NCI-H187 (cell line): ENCODE data around the gene RAB23.
A peak's percentile ranks its signal among the peaks of the same experiment; 100 is the strongest.
"Not testable (repeated sequence)": the region's sequence is repeated elsewhere in the genome, so short reads cannot be mapped to it uniquely, and the experiment has no call there.

Experiments
- DNase-seq, 2 experiments: peaks; one replicate each; lab custom pipeline; 2025; lab: John Stamatoyannopoulos, UW

RAB23 gene

GRCh38 chr6:57221936-57222742 is at the start of gene RAB23:
Gene RAB23, minus strand, starts transcription at chr6:57222307. Its CDS starts 11,927 bp downstream, at chr6:57210380.
- DNase-seq = peak; percentile 55 to 66

DNA sequence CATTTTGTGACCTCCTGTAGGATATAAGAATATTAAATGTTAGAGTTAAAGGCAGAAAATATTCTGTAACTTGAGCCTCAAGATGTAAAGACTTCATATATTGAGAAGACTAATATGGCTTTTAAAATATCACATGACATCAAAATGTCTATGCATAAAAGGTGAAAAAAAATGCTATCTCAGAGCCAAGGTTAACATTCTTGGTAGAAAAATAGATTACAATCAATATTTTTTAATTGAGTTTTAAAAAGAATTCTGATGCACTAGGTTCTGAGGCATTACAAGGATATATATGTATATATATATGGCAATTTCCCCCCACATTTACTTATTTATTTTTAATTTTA is 46.2 kb upstream of the RAB23 start:
- no peak for DNase-seq

- DNase-seq = no peak
These were observed 45.6 kb upstream of the RAB23 start for GRCh38 chr6:57267586-57268293.

GRCh38 chr6:57265755-57266221 is 43.7 kb upstream of the RAB23 start:
- no peak for DNase-seq

GRCh38 chr6:57263739-57264138 is 41.6 kb upstream of the RAB23 start:
- no peak for DNase-seq

- DNase-seq = no peak
These were observed 41.0 kb upstream of the RAB23 start for GRCh38 chr6:57262901-57263694.

GRCh38 chr6:57262488-57262887 is 40.4 kb upstream of the RAB23 start:
- no peak for DNase-seq

DNA sequence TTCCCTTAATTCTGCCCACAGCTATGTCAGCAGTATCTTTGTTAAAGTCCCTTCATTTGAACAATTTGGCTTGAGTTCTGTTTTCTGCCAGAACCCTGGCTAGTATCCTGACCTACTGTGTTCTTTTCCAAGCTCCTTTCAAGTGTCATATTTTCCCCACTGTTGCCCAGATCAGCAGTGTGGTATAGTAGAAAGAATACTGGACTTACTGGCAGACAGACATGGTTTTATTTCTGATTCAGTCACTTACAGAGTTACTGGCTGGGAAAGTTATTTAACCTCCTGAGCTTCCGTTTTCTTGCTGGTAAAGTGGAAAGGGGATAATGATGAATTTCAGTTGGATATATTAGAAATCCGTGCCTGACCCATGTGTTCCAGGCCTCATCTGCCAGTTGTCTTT is 39.8 kb upstream of the RAB23 start:
- no peak for DNase-seq

GRCh38 chr6:57259064-57259463 is 37.0 kb upstream of the RAB23 start:
- DNase-seq = no peak

DNA sequence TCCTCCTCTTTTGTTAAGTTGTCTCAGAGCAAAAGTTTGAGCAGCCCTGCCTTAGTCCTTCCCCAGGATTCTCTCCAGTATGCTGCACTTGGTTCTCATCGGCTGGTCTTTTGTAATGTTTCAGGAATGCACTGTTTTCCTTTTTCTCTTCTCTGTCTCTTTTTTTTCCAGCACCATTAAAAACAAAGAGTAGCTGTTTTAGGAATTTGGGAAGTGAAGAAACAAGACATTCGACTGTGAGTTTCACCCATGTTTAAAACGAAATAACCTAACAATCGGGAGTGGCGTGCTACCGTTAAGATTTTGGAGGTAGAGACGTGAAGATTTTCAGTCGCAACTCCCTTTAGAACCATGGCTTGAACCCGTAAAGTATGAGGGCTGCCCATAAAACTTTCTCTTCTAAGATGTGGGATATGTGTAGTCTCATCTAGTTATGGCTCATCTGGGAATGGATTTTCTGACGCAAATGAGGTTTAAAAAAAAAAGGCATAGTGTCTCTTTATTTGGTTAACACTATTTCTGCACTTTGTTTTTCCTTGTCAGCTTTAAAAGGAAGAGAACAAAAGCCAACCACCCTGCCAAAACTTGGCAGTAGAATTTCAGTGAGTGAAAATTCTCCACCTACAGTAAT is 35.9 kb upstream of the RAB23 start:
- no peak for DNase-seq

DNA sequence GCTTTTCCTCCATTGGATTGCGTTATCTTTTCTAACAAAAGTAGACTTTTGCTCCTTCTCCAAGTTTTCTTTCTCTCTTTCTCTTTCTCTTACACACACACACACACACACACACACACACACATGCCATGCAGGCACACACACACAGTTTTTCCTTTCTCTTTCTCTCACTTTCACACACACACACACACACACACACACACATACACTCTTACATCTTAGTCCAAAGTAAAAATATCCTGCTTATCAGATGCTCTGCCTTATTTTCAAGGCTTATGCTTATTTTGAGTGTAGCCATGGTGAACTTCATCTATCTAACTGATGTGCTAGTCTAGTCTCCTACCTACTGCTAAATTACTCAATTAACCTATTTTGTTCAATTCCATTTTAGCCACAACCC is 34.4 kb upstream of the RAB23 start:
- DNase-seq = no peak

DNA sequence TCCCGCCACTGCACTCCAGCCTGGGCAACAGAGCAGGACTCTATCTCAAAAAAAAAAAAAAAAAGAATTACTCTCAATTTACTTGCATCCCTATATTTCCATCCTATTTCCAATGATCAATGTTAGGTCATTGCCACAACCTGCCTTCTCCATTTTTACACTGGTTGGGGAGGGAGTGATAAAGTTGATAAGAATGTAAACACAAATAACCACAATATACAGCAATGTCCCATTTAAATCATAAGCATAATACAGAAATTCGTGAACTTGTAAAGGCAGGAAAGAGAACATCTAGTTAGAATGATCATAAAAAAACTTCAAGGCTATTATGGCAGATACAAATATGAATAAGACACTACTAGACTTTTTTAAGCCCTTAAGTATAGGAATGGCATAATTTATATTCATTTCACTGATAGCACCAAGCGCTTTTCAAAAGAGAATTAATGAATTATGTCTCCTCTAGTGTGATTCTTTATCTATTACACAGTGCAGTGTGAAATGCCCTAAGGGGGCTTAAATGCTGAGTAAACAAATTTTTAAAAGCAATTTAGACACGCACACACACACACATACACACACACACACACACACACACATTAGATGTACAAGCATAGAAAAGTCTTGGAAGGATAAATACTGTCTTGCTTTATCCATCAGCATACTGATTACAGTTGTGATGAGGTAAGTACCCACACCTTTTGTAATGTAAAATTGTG is 33.5 kb upstream of the RAB23 start:
- DNase-seq = no peak

GRCh38 chr6:57254055-57254717 is 32.1 kb upstream of the RAB23 start:
- DNase-seq = no peak

- no peak for DNase-seq
These were observed 30.9 kb upstream of the RAB23 start for GRCh38 chr6:57252975-57253374.

- no peak for DNase-seq
These were observed 30.0 kb upstream of the RAB23 start for GRCh38 chr6:57252137-57252536.

DNA sequence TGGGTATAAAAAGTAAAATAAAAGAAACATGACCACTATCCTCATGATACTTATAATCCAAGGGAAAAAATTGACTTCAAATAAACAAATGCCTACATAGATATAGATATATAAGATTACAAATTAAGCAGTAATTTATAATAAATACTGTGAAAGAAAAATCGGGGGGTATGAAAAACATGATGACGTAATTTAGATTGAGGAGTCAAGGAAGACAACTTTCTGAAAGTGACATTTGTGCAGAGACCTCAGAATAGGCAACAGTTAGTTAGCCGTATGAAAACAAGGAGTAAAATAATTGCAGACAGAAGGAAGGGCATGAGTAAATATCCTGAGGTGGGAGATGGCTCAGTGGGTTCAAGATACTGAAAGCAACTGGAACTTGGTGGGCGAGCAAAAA is 28.2 kb upstream of the RAB23 start:
- DNase-seq = no peak

DNA sequence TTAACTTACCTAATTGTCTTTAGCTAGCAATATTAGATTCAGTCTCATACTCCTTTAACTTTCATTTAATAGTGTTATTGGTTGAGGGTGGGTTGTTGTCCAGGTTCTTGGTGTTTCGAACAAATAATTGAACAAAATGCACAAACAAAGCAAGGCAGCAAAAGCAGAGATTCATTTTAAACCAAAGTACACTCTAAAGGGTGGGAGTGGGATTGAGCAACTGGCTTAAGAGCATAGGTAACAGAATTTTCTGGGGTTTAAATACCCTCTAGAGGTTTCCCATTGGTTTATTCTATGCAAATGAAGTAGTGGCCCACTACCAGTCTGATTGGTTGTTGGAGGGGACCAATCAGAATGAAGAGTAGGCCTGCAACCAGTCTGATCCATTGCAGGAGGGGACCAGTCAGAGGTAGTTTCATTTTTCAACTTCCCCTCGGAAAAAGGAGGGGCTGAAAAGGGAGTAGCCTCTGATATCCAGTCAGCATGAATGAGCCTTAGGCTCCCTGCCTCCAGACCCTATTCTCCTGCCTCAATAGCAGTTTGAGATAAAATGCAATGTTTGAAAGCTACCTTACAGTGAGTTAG is 26.3 kb upstream of the RAB23 start:
- no peak for DNase-seq

DNA sequence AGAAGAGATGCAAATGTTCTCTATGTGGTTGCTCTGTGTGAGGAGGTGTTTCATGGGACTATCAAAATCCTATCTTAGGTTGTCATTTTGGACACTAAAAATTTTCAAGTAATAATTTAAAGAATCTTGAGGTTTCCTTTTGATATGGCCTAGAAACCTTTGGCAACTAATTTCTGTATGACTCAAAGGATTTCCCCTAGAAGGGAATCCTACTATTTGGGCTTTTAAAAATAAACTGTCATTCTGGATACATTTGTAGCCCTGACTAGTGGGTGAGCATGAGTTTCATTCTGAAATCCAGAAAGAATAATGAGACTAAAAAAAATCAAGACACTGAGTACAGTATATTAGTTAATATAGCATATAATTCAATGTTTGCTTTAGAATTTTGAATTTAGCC is 25.5 kb upstream of the RAB23 start:
- DNase-seq = no peak

DNA sequence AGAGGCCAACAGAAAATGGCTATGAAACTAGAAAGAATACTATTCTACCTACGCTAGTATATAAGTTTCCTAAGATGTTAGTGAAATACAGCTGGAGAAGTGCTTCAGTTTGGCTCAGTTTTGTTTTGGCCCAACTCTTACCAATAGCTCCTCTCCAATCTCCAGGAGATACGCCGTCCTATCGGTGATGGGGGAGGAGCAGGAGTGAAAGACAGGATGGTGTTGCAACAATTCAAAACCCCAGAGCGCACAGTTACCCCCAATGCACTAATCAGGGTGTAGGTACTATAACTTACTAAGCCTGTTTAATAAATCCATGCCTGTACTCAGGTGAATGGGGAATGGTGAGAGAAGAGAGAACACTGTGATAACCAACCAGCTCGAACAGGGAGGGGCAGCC is 24.2 kb upstream of the RAB23 start:
- DNase-seq = no peak

DNA sequence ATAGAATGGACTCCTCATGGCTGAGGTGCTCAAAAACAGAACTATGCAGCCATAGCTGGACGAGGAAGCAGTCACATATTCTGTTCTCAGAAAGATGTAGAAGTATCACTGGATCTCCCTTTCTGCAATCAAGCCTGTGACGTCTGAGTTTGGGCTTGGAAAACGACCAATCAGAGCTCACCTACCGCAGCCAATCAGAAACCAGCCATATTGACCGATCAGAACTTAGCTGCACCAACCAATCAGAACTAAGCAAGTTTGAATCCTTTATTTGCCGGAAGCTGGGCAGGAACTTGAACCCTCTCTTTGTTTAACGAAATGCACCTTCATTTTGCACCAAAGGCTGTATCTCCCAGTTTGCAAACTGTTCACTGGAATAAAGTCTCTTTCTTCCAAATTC is 21.8 kb upstream of the RAB23 start:
- no peak for DNase-seq

DNA sequence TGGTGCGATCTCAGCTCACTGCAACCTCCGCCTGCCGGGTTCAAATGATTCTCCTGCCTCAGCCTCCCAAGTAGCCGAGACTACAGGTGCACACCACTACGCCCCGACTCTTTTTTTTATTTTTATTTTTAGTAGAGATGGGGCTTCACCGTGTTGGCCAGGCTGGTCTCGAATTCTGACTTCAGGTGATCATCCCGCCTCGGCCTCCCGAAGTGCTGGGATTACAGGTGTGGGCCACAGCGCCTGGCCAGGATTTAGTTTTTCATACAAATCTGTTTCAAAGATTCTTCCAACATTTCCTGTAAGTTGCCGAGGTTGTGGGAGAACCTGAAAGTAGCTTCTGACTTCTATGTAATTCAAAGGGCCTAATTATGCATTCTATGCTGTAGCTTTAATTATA is 21.4 kb upstream of the RAB23 start:
- not testable (repeated sequence) for DNase-seq
